Measurements from ENCODE around the gene CHN1. TPM values are rescaled to one million over a fixed set of nuclear protein-coding genes. Genes with fewer than 3 reads are reported as not detected.

CHN1 gene
- total RNA-seq, 4 donors from 2014 or later, result 0.30 to 5.8 (median 3.6) TPM

DNA sequence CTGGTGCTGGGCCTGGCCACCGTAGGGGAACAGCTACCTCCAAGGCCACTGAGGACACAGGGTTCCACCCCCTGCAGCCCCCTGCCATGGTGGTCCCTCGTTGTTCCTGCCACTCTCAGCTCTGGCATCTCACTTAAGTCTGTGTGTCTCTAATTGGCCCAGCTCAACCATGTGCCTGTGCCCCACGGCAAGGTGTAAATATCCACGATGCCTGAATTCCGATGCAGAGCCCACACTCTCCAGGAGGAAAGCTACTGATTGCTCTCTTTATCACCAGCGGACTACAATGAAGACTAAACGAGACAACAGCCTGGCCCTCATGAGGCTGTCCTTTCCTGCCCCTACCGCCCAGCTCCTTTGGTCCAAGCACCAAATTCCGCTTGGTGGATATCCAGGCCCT is 223.9 kb downstream of the CHN1 start:
- no peak for DNase-seq
- 82 to 100% methylated on average over 4 to 7 of the region's 9 CpGs for WGBS, 2 donors
- no peak for TF ChIP-seq CTCF (IDR thresholded peaks at IDR 0.05)
- no peak for TF ChIP-seq POLR2A (IDR thresholded peaks at IDR 0.05)
- Histone ChIP-seq H3K4me3 (no peak overlapping the region), H3K4me1 (peaks cover 0 to 29% (median 15%) of the 10 kb centered on the region in 3 donors), H3K36me3 (no peaks in the 10 kb centered on the region), H3K9me3 (no peaks in the 10 kb centered on the region), H3K27ac (no peak overlapping the region), H3K27me3 (no peaks in the 10 kb centered on the region)
- intact Hi-C loops (cut with DNase I), result no loop called here

DNA sequence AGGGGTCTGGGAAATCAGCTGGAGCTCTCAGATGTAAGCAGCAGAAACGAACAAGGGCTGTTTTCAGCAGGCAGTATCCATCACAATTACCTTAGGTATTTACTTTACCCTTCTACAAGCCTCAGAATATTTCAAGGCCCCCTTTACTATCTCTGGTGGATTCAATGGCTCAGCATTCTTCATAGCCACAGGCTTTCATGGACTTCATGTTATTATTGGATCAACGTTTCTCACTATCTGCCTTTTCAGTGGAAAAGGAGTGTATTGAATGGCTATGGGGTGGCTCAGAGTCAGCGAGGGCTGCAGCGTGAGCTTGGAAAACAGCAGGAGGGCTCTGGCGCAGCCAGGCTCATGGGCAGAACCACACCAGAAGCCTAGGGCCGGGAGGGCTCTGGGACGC is 224.3 kb downstream of the CHN1 start:
- Histone ChIP-seq H3K27ac (no peak overlapping the region), H3K4me1 (peaks cover 0 to 29% (median 15%) of the 10 kb centered on the region in 3 donors), H3K9me3 (no peaks in the 10 kb centered on the region), H3K27me3 (no peaks in the 10 kb centered on the region), H3K36me3 (no peaks in the 10 kb centered on the region), H3K4me3 (no peak overlapping the region)
- intact Hi-C loops (cut with DNase I), result no loop called here
- WGBS, 2 donors, result 57 to 86% methylated on average over 2 to 4 of the region's 7 CpGs
- no peak for DNase-seq
- TF ChIP-seq POLR2A (IDR thresholded peaks at IDR 0.05) (no peak), CTCF (IDR thresholded peaks at IDR 0.05) (no peak)

DNA sequence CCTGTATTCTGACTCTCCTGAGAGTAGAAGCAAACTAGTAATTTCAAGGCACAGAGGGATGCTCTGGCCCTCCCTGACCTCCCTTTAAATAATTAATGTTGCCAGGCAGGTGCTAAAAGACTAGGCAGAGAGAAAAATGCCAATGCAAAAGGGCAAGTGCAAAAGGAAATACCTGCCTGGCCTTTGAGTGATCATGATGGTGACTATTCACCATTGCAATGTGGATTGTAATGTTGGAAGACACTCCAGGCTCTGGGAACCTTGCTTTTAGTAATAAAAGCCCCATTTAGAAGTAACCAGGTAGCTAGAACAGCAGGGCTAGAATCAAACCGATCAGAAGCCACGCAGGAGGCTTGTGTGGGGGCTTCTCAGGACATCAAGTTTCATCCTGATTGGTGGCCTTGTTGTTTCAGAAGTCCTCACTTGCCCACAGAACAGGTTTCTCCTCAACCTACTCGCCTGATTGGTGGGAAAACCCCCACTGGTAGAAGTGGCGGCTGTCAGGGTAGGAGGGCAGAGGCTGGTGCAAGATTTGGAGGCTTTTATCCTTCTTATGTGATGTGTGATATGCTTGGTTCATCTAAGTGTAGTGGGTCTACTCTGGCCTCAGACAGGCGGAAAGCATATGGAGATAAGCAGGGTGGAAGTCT is 224.9 kb downstream of the CHN1 start:
- no peak for TF ChIP-seq CTCF (IDR thresholded peaks at IDR 0.05)
- TF ChIP-seq POLR2A (IDR thresholded peaks at IDR 0.05), result no peak
- WGBS, 2 donors, result 61 to 80% methylated on average over 3 to 5 of the region's 5 CpGs
- no peak for DNase-seq

DNA sequence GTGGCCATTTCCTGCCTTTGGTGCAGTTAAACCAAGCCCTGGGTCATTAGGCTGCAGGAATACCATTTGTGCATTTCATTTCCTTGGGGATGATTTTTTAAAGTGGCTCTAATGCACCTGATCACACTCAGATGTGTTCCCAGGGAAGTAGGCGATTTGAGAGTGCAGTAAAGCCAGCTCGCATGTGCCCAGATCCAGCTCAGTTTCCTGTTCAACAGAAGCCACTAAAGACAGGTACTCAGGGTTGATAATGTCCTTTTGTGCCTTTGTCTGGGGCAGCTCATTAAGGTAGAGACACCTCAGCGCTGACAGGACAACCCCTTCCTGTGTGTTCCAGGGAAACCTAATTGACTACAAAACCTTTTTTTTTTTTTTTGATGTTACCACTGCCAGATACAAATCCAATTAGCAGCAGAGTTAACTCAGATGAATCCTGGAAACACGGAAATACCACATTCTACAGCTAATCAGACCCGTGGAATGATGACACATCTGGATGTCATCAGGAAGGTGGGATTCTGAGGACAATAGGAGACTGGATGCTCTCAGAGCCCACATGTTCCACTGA is 225.7 kb downstream of the CHN1 start:
- H3K9me3 ChIP-seq, result no peaks in the 10 kb centered on the region
- no peak for DNase-seq
- H3K36me3 ChIP-seq, result no peaks in the 10 kb centered on the region
- H3K4me3 ChIP-seq, result no peak overlapping the region
- no peak for TF ChIP-seq POLR2A (IDR thresholded peaks at IDR 0.05)
- TF ChIP-seq CTCF (IDR thresholded peaks at IDR 0.05), result no peak
- intact Hi-C loops (cut with DNase I), result no loop called here
- peaks cover 0 to 29% (median 15%) of the 10 kb centered on the region in 3 donors for H3K4me1 ChIP-seq
- peak overlapping the region in 3 of 4 donors; percentile 25 to 65 (median 62) for H3K27ac ChIP-seq
- WGBS, 2 donors, result 69 to 76% methylated on average over 4 to 5 of the region's 5 CpGs
- no peaks in the 10 kb centered on the region for H3K27me3 ChIP-seq

More for the DNA sequence above, 224.9 kb downstream of the CHN1 start:
- Histone ChIP-seq H3K4me1 (peaks cover 0 to 29% (median 15%) of the 10 kb centered on the region in 3 donors), H3K9me3 (no peaks in the 10 kb centered on the region), H3K4me3 (no peak overlapping the region), H3K27ac (no peak overlapping the region), H3K36me3 (no peaks in the 10 kb centered on the region), H3K27me3 (no peaks in the 10 kb centered on the region)
- intact Hi-C loops (cut with DNase I), result no loop called here

DNA sequence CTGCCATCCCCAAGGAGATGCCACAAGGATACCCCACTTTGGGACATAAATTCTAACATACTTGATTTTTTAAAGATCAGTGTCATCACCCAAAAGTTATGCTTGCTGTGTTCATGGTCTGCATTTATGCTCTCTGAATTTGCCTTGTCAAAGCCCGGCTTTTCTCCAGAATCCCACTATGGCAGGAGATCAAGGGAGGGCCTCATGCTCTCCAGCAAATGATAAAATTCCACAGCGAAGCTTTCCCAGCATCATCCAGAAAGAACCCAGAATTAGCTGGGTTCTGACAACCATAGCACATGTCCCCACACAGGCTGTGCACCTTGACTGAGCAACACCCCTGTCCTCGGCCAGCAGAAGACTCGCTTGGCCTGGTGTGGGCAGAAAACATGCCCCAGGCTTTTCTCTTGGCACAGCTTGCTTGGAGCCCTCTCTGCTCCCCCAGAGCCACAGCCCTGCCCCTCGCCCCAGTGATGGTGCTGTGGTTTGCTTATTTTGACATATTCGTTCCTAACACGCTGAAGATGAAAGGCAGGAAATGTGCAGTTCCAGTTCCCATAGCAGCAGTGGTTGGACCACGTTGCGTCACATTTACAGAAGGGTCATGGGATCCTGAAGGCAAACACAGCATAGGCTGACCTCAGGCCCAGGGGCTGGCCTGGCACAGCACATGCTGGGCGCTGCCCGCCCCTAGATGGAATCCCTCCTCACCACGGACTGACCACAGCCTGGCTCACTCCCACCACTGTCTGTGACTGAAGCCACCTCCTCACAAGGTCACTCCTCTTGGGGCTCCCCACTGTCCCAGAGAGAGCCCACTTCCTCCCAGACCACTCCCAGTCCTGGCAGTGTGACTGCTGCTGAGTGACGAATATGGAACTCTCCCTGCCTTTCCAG is 226.8 kb downstream of the CHN1 start:
- intact Hi-C loops (cut with DNase I), result no loop called here
- Histone ChIP-seq H3K27ac (peak overlapping the region in 3 of 4 donors; percentile 25 to 65 (median 62)), H3K9me3 (no peaks in the 10 kb centered on the region), H3K4me1 (peaks cover 0 to 29% (median 15%) of the 10 kb centered on the region in 3 donors), H3K4me3 (no peak overlapping the region), H3K36me3 (no peaks in the 10 kb centered on the region), H3K27me3 (no peaks in the 10 kb centered on the region)
- 42 to 69% methylated on average over 4 to 7 of the region's 13 CpGs for WGBS, 2 donors
- TF ChIP-seq CTCF (IDR thresholded peaks at IDR 0.05) (no peak), POLR2A (IDR thresholded peaks at IDR 0.05) (no peak)
- DNase-seq, result no peak

All from esophagus squamous epithelium (tissue), 5 donors.